GDM1 (cell line): ENCODE results near the gene GJB2.

Experiments used
- DNase-seq: peaks from one replicate; lab custom pipeline; 2025; lab: John Stamatoyannopoulos, UW

Gene GJB2

GRCh38 chr13:20141238-20142022, 51.3 kb downstream of the GJB2 start:
- no peak for DNase-seq

GRCh38 chr13:20140487-20140886, 52.3 kb downstream of the GJB2 start:
- DNase-seq: no peak

GRCh38 chr13:20137875-20138274, 54.9 kb downstream of the GJB2 start:
- no peak for DNase-seq
